ENCODE results near the gene IQGAP1. TPM values are rescaled to one million over a fixed set of nuclear protein-coding genes. Genes with fewer than 3 reads are reported as not detected.
"Not testable (repeated sequence)": the region's sequence is repeated elsewhere in the genome, so short reads cannot be mapped to it uniquely, and the experiment has no call there.

The IQGAP1 gene
- total and polyA plus RNA-seq, 7 donors = 31.1 to 72.2 (median 44.1) TPM

DNA sequence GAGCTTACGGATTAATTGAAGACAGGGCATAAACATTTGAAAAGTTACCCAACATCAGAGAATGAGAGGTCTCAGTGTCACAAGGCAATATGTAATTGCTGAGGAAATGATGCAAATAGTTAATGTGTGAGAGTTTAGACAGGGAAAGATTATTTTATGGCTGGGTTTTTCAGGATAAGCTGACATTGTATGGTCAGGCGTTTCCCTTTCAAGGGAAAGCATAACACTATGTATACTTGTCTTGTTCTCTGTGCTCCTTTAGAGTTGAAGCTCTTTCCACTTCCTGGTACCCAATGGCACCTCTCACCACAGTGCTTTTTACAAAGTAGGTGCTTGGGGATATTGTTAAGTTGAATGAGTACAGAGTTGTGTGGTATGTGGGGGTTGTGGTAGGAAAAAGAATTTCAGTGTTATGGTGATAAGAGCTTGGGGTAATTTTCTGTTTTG, 19.9 kb downstream of the IQGAP1 start:
- Histone ChIP-seq H3K27ac (no peak overlapping the region), H3K36me3 (ENCODE audit: insufficient read depth in 1 of 2, low read depth in 1 of 2) (no peaks in the 10 kb centered on the region), H3K4me1 (peaks cover 80% of the 10 kb centered on the region), H3K9me3 (no peaks in the 10 kb centered on the region), H3K4me3 (no peak overlapping the region), H3K27me3 (ENCODE audit: insufficient read depth in 3 of 3, low read length in 2 of 3) (no peaks in the 10 kb centered on the region)
- ATAC-seq (no peak), DNase-seq (no peak)
- intact Hi-C loops (cut with DNase I) = no loop called here
- WGBS, 3 donors = 76 to 83% (median 82%) methylated on average over 2 of the region's 2 CpGs
- no peak for TF ChIP-seq CTCF (IDR thresholded peaks at IDR 0.05)

GRCh38 chr15:90408657-90409056, 20.6 kb downstream of the IQGAP1 start:
- 85 to 97% (median 88%) methylated on average over 3 of the region's 3 CpGs for WGBS, 3 donors

DNA sequence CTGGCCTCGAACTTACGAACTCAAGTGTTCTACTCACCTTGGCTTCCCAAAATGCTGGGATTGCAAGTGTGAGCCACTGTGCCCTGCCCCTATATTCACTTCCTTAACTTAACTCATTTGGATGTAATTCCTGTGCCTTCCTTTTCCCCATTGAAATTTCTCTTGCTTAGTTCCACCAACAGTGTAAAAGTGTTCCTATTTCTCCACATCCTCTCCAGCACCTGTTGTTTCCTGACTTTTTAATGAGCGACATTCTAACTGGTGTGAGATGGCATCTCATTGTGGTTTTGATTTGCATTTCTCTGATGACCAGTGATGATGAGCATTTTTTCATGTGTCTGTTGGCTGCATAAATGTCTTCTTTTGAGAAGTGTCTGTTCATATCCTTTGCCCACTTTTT, 21.5 kb downstream of the IQGAP1 start:
- H3K9me3 ChIP-seq; H3K27me3 ChIP-seq (ENCODE audit: insufficient read depth in 3 of 3, low read length in 2 of 3); H3K4me3 ChIP-seq; H3K36me3 ChIP-seq (ENCODE audit: insufficient read depth in 1 of 2, low read depth in 1 of 2); DNase-seq; H3K27ac ChIP-seq; ATAC-seq; intact Hi-C loops (cut with DNase I): not testable (repeated sequence)
- peaks cover 80% of the 10 kb centered on the region for H3K4me1 ChIP-seq
- WGBS, 3 donors = 92 to 94% (median 94%) methylated on average over 3 of the region's 3 CpGs

More at GRCh38 chr15:90408657-90409056, 20.6 kb downstream of the IQGAP1 start:
- intact Hi-C loops (cut with DNase I) = no loop called here
- H3K27ac ChIP-seq = no peak overlapping the region
- no peak overlapping the region for H3K4me3 ChIP-seq
- DNase-seq = no peak
- H3K27me3 ChIP-seq (ENCODE audit: insufficient read depth in 3 of 3, low read length in 2 of 3) = no peaks in the 10 kb centered on the region
- no peak for ATAC-seq
- H3K36me3 ChIP-seq (ENCODE audit: insufficient read depth in 1 of 2, low read depth in 1 of 2) = no peaks in the 10 kb centered on the region
- H3K4me1 ChIP-seq = peaks cover 80% of the 10 kb centered on the region
- no peak for TF ChIP-seq CTCF (IDR thresholded peaks at IDR 0.05)
- no peaks in the 10 kb centered on the region for H3K9me3 ChIP-seq

DNA sequence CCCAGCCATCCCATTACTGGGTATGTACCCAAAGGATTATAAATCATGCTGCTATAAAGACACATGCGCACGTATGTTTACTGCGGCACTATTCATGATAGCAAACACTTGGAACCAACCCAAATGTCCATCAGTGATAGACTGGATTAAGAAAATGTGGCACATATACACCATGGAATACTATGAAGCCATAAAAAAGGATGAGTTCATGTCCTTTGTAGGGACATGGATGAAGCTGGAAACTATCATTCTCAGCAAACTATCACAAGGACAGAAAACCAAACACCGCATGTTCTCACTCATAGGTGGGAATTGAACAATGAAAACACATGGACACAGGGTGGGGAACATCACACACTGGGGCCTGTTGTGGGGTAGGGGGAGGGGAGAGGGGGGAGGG, 22.3 kb downstream of the IQGAP1 start:
- DNase-seq; H3K9me3 ChIP-seq; H3K36me3 ChIP-seq (ENCODE audit: insufficient read depth in 1 of 2, low read depth in 1 of 2); H3K4me3 ChIP-seq; intact Hi-C loops (cut with DNase I); ATAC-seq; H3K27me3 ChIP-seq (ENCODE audit: insufficient read depth in 3 of 3, low read length in 2 of 3); H3K27ac ChIP-seq: not testable (repeated sequence)
- WGBS, 3 donors = 98% methylated on average over 3 to 4 of the region's 4 CpGs
- peaks cover 80% of the 10 kb centered on the region for H3K4me1 ChIP-seq

- TF ChIP-seq CTCF (IDR thresholded peaks at IDR 0.05) = no peak
- WGBS, 3 donors = 89 to 93% (median 91%) methylated on average over 2 of the region's 2 CpGs
- intact Hi-C loops (cut with DNase I) = no loop called here
- no peaks in the 10 kb centered on the region for H3K27me3 ChIP-seq (ENCODE audit: insufficient read depth in 3 of 3, low read length in 2 of 3)
- no peaks in the 10 kb centered on the region for H3K9me3 ChIP-seq
- ATAC-seq (no peak), DNase-seq (no peak)
- H3K36me3 ChIP-seq (ENCODE audit: insufficient read depth in 1 of 2, low read depth in 1 of 2) = no peaks in the 10 kb centered on the region
- H3K4me1 ChIP-seq = peaks cover 76% of the 10 kb centered on the region
- no peak overlapping the region for H3K4me3 ChIP-seq
- H3K27ac ChIP-seq = no peak overlapping the region
These were observed 23.1 kb downstream of the IQGAP1 start for GRCh38 chr15:90411176-90411575.

Data from psoas muscle (tissue), 8 donors.